TTC549 (cell line): ENCODE results near the gene LRRC73.
A peak's percentile ranks its signal among the peaks of the same experiment; 100 is the strongest.
"Not testable (repeated sequence)": the region's sequence is repeated elsewhere in the genome, so short reads cannot be mapped to it uniquely, and the experiment has no call there.

Experiments used
- FAIRE-seq: peaks from 2 replicates; lab custom pipeline; 2012; peaks lifted over from hg19 to GRCh38; lab: Jason Lieb, UNC

Gene LRRC73, protein sequence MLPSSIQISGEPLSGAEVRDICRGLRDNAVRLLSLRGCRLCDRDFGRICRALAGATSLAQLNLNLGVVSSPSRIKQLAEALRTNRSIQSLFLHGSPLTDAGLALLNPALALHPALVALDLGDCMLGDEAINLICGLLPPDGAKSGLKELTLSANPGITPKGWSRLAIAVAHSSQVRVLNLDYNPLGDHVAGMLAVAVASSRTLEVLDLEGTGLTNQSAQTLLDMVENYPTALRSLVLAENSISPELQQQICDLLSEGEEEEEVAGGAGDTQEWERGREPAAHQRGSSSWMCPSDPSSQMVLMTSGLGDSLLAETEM

DNA sequence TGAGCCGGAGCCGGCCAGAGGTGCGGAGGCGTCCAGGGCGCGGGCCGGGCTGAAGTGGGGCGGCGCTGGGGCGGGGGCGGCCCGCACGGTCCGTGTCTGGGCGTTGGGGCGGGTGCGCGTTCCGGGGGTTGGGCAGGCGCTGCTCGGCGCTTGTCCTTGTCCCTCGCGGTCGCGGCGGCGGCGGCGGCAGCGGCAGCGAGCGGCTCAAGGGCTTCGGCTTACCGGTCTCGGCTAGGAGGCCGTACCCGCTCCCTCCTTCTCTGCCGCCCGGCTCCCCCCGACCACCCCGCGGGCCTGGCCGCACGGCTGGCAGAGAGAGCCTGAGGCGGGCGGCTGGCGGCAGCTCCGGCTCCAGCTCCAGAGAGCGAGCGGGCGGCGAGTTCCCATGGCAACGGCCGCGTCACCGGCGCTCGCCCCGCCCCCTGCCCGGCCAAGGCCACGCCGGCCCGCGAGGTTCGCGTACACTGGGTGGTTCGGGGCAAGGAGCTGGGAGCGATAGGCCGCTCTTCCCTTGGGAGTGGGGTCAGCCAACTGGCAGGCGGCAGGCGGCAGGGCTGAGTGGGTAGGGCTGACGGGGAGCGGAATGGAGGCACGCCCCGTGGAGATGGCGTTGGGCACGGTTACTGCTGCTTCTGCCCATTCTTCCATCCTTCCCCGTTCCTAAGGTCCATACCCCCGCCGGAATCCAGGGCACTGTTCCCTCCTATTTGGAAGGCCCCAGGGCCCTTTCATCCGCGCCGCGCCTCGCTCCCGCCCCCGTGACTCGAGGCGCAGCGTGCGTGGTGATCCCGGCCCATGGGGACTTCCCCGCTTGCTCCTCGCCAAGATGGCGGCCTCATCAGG, at the start of gene LRRC73:
Gene LRRC73, minus strand, starts transcription at position 363 of the 843 bp plus-strand sequence. CDS start 561 bp downstream, outside the sequence.
- no peak for FAIRE-seq

DNA sequence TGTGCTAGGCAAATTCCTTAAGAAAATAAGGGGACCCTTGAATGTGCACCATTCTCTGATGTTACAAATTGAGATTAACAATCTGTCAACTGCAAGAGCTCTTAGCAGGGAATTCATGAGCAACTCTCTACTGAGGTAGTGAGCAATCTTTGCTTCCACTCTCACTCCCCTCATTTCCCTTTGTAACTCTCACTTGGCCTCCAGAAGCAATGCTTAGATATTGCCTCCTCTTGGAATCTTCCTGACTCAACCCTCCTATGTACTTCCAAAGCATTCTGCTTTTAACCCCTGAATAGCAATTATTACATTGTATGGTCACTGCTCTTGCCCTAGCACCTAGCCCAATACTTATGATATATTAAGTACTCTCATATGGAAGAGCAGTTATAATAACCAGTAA, 49.2 kb upstream of the LRRC73 start:
- FAIRE-seq, result no peak

DNA sequence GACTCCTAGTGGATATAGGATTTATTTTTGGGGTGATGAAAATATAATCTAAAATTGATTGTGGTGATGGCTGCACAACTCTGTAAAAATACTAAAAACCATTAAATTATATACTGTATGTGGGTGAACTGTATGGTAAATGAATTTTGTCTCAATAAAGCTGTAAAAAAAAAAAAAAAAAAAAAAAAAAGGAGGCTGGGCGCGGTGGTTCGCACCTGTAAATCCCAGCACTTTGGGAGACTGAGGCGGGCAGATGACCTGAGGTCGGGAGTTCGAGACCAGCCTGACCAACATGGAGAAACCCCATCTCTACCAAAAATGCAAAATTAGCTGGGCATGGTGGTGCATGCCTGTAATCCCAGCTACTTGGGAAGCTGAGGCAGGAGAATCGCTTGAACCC, 47.5 kb upstream of the LRRC73 start:
- FAIRE-seq, result not testable (repeated sequence)

DNA sequence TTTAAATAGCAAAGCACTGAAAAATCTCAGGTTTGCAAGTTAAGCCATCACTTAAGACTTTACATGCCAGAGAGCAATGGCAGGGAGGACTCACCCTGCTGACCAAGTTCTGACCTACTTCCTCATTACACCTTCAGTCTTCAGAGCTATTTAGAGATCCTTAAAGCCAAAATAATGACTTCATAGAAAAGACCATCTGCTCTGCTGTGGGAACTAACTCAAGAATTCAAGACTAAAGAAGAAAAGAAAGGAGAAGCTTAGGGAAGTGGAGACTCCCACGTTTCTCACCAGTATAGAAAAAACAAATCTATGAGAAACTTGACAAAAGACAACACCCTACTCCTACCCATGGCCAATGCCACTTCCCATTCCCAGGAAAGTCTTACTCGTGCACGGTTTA, 37.1 kb upstream of the LRRC73 start:
- no peak for FAIRE-seq

DNA sequence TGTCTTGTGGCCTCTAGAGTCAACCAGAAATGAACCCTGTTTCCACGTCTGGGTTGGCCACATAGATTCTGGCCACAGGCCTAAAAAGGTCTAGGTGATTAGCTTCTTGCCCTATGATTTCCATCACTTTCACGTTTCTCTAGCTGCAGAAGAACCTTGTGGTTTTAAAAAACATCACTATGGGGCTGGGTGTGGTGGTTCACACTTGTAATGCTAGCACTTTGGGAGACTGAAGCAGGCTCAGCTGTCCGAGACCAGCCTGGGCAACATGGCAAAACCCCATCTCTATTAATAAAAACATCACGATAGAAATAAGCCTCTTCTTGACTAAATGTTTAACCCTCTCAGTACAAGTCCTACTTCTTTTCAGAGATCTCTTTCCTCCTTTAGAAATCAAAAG, 34.3 kb upstream of the LRRC73 start:
- FAIRE-seq, result no peak

DNA sequence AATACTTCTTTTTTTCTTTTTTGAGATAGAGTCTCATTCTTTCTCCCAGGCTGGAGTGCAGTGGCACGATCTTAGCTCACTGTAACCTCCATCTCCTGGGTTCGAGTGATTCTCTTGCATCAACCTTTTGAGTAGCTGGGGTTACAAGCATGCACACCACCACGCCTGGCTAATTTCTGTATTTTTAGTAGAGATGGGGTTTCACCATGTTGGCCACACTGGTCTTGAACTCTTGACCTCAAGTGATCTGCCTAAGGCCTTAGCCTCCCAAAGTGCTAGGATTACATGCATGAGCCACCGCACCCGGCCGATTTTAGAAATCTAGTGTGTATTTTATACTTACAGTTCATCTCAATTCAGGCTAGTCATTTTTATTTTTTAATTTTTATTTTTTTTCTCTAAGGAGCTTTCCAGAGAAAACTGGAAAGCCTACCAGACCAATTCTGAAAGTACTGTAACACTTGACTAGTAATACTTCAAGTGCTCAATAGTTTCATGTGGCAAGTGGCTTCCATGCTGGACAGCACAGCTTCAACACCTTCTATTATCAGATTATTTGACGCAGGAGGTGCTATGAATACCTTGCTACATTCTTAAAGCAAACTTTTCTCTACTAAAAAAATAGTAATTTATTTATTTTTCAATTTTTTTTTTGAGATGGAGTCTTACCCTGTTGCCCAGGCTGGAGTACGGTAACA, 31.8 kb upstream of the LRRC73 start:
- no peak for FAIRE-seq

DNA sequence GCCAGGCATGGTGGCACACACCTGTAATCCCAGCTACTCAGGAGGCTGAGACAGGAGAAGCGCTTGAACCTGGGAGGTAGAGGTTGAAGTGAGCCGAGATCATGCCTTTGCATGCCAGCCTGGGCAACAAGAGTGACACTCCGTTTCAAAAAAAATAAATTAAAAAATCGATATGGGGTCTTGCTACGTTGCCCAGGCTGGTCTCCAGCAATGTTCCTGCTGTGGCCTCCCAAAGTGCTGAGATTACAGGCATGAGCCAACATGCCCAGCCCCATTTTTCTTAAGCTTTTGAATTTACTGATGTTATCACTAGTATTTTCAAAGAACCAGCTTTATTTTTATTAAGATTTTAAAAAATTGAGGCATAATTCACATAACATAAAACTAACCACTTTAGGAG, 30.4 kb upstream of the LRRC73 start:
- FAIRE-seq, result no peak

DNA sequence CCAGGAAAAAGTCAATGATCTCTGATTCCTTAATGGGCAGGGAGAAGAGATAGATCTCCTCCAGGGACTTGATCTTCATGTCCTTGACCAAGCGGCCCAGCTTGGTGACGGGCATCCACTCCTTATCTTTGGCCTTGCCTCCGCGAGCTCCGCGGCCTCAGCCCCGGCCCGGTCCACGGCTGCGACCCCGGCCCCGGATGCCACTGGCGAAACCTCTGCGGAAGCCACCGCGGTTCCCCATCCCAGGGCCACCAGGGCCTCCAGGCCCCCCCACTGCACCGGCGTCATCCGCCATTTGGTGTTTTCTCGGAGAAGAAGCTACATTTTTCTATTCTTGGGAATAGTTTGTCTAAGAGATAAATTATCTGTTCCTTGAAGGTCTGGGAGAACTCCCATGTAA, 29.3 kb upstream of the LRRC73 start:
- FAIRE-seq, result not testable (repeated sequence)

DNA sequence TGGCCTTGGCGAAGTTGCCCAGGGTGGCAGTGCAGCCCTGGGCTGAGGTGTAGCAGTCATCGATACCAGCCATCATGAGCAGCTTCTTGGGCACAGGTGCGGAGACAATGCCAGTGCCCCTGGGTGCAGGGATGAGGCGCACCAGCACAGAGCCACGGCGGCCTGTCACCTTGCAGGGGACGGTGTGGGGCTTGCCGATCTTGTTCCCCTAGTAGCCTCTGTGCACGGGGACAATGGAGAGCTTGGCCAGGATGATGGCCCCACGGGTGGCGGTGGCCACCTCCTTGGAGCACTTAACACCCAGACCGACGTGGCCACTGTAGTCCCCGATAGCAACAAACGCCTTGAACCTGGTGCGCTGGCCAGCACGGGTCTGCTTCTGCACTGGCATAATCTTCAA, 28.8 kb upstream of the LRRC73 start:
- FAIRE-seq, result not testable (repeated sequence)

DNA sequence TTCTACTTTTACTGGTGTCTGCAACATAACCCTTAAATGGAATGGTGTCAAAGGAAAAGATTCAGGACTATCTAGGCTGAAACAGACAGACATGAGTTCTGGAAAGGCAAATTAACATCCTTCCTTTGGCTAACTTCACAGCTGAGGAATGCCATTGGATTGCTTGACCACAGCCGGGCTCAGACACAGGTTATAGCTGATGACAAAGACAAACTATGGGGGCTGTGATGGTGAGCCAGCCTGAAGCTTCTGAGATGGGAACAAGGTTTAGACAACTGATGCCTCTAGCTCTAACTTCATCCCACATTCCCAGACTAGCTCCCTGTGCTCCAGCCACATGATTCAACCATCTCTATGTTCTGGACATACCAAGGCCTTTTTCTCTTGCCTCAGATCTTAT, 22.1 kb upstream of the LRRC73 start:
- no peak for FAIRE-seq

DNA sequence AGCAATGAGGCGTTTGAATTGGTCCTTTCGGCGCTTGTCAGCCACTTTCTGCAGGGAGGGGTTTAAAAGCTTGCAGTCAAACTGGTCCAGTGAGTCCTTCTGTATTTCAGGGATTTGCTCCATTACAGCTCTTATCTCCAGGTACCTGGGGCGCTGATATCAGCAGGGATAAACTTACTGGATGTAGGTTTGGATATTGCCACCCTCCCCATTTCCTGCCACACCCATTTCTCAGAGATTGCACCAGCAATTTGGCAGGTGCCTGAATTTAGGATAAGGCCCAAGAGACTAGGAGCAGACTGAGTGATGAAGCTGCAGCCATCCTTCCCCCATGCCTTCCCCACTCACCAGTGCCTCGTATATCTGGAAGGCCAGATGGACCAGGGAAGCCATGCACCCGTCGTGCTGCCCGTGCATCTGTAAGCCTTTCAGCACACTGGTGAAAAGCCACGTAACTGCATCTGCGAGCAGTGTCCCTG, 14.4 kb upstream of the LRRC73 start:
- FAIRE-seq, result no peak

DNA sequence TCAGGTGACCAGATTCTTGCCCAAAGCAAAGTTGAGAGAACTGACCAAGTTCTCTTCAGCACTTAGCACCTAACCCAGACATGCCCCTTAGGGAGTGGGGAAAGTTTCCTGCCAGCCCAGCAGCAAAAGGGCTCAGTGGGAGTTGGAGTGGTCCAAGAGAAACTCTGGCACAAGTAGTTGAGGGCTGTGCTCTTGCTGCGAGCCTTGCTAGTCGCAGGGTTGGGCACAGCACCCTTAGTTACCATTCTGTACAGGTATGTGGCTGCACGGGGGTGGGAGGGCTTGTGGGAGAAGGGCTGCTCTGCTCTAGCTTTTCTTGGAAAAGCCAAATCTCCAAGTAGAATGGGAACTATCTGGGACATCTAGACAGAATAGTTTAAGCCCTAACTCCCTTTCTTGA, 13.1 kb upstream of the LRRC73 start:
- FAIRE-seq, result no peak

DNA sequence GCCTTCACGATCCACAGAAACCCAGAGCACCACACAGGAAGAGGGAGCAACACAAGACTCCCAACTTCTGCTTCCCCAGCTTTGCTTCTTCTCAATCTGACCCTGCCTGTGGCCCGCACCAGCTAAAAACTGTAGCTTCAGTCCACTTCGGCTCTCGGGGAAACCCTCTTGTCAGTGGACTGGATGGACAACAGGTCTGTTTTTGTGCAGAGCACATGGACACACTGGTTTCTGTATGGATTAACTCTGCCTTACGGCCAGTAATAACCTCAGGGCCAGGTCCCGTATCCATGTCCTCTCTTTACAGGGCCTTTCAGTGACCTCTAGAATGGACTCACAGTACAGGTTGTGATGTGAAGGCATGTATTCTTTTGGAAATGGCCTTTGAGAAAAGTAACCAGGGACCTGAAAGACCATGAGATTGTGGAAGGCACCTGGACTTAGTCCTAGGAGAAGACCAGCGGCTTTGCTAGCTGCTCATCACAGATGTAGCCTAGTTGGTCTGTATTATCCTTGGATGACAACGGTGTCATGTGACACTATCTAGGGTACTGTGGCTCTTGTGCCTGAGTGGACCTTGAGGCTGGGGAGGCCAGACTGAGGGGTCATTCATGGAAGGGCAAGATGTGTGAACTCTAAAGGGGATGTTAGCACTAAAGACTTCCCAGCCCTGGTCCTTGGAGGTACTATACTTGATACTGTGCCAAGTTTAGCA, 12.6 kb upstream of the LRRC73 start:
- no peak for FAIRE-seq

DNA sequence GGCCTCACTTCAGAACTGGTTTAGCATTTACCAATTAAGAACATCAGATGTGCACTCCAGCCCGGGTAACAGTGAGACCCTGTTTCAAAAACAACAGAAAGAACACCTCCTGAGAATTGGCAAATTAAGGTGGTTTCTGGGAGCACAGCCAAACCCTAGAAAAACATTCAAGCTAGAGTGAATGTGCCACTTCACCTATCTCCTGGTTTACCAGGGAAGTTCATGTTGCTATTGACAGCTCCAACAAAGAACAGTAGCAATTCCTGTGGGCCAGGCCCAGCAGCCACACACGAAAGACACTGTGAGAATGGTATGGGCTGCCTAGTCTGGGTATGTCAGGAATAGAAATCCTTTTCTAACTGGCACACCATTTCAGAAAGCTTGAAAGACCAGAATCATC, 11.7 kb upstream of the LRRC73 start:
- FAIRE-seq, result no peak

DNA sequence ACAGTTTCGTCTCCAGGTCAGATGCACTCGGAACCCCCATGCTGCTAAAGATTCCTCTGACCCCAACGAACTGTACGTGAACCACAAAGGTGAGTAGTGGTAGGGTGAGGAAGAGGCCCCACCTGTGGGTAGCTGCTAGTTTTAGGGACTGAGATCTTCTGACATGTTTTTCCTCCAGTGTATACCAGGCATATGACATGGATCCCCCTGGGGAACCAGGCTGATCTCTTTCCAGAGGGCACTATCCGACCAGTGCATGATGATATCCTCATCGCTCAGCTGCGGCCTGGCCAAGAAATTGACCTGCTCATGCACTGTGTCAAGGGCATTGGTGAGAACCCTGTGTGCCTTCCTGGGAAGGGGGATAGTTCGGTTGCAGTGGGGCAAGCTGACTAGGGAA, 10.0 kb upstream of the LRRC73 start:
- FAIRE-seq, result no peak

DNA sequence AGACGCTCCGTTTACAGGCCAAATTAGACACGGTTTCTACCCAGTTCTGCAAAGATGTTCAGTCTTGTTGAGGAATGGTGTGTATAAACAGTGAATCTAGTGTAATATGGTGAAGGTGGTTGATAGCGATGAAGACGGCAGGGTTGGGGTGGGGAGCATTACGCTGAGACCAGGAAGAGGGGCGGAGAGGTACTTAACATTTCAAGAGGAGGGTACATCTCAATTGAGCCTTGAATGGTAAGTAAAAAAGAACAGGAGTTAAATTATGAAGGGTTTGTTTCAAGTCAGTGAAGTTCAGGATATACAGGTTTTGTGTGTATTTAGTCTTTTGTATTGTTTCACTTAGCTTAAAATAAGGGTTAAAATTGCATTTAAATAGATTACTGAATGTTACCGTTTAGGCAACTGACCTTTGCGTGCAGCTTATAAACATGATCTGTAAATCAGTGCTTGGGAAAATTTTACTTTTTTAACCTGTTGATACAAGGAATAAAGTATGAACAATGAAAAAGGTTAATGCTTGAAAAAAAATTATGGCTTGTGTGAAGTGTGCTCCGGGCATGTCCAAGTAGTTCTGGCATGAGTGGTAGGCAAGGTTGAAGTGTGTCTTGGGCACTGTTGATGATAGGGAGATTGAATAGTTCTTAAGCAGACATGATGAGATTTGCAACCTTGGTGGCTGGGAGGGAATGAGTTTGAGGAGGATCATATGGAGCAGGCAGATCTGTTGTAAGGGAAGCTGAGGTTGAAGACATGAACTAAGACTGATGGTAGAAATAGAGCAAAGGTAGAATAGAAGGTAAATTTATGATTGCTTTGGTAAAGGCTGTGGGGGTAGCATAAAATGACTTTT, 7.6 kb upstream of the LRRC73 start:
- no peak for FAIRE-seq

DNA sequence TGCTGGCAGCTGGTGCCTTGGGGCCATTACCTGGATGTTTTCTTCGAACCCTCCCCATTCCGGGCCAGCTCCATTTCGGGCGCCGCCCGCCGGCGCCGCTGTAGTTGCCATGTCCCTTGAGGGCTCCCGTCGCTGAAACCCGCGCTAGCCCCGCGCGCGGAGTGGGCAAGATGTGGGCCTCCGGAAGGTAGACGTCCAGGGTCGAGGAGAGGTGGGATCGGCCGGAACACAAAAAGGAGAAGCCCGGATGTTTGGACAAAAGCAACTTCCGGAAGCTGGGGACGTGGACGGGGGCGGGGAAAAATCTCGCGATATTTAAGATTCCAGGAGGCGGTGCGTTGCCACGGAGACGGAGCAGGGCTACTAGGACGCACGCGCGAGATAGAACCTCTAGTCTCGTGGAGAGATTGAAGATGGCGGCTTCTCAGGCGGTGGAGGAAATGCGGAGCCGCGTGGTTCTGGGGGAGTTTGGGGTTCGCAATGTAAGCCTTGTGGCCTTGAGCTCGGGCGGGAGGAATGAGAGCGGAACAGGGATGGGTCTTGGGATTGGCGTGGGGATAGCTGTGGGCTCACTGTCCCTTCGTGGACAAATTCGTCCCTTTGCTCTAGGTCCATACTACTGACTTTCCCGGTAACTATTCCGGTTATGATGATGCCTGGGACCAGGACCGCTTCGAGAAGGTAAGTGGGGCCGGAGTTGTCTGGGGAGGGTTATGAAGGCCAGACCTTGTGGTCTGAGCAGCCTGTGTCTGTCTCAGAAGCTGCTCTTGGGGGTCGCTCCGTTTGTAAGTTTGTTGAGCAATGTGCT, 6.8 kb upstream of the LRRC73 start, which contains the start of the genes POLR1C and YIPF3:
Gene POLR1C, plus strand, starts transcription at position 393 of the 808 bp plus-strand sequence. Its CDS starts 21 bp downstream, at position 414.
Gene YIPF3, minus strand, starts transcription at position 230 of the 808 bp plus-strand sequence. Its CDS starts 119 bp downstream, at position 111.
- FAIRE-seq, result peak; percentile 77

DNA sequence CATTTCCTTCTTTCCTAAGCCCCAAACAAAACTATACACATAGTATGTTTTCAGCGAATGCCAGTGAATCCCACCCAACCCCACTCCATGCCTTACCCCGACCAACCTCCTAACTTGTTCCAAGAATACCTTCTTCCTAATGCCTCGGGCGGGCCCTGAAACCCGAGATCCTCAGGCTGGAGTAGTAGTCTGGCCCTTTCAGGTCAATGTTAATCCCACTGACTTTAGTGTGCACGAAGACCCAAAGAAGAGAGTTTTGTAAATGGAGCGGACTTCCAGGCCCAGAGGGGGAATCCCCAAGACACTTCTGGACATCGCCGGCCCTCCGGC, 6.2 kb upstream of the LRRC73 start:
- FAIRE-seq, result no peak

DNA sequence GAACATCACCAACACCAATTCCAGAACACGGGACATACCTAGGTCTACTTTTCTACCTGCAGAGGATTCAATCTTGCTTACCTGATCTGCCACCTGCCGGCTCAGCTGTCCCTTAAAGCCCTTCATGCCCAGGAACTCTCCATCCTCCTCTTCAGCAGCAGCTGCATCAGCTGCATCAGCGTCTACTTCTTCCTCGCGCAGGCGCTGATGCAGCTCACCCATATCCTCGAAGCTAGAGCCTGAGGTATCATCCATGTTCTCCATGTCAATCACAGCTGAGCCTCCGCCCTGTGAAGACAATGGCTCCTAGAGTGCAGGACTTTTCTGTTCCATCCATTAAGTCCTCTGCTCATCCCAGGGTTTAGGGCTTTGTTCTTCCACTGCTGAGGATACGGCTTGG, 5.7 kb upstream of the LRRC73 start:
- FAIRE-seq, result no peak

DNA sequence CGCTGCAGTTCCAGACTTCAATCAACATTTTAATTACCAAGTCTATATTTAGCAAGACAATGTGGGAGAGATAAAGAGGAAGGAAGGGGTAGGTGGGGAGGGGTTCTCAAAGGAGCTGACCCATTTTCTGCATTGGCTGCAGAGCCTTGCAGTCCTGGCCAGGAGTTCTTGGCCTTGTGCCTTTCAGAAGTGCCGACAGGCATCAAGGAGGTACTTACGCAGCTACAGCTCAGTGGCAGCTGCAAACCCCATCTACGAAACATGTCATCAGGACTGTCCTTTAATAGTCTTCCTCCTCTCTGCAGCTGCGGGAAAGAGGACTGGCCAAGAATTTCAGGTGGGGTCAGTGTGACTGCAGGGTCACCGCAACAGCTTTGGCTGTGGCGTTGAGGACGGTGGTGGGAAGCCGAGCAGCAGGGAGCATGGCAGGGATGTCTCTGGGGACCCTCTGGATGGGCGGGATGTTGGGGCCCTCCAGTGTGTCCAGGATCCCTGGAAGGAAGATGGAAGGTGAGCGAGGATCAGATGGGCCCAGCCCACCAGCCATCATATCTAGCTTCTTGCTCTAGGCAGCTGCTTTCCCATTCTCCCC, 1.8 kb upstream of the LRRC73 start:
- no peak for FAIRE-seq
